RPMI8226 (cell line): ENCODE measurements around the gene FIG4.
"Not testable (repeated sequence)": the region's sequence is repeated elsewhere in the genome, so short reads cannot be mapped to it uniquely, and the experiment has no call there.

Experiments used
- DNase-seq: peaks from one replicate; pipeline ENCODE4 v3.0.0-alpha.2; 2015

The FIG4 gene

GRCh38 chr6:109801794-109802193, 110.7 kb downstream of the FIG4 start:
- no peak for DNase-seq

GRCh38 chr6:109804020-109804419, 112.9 kb downstream of the FIG4 start:
- DNase-seq = no peak

- DNase-seq = no peak
These were observed 116.8 kb downstream of the FIG4 start for GRCh38 chr6:109807881-109808280.

- DNase-seq = no peak
These were observed 117.7 kb downstream of the FIG4 start for GRCh38 chr6:109808837-109809236.

GRCh38 chr6:109815054-109815453, 124.0 kb downstream of the FIG4 start:
- no peak for DNase-seq

- no peak for DNase-seq
These were observed 125.6 kb downstream of the FIG4 start for GRCh38 chr6:109816452-109817374.

- DNase-seq = no peak
These were observed 129.7 kb downstream of the FIG4 start for GRCh38 chr6:109820706-109821350.

GRCh38 chr6:109821428-109821827, 130.3 kb downstream of the FIG4 start:
- DNase-seq = no peak

- DNase-seq = no peak
These were observed 133.0 kb downstream of the FIG4 start for GRCh38 chr6:109824105-109824504.

- no peak for DNase-seq
These were observed 135.5 kb downstream of the FIG4 start for GRCh38 chr6:109826551-109826950.

- DNase-seq = not testable (repeated sequence)
These were observed 140.3 kb downstream of the FIG4 start for GRCh38 chr6:109831352-109831751.

GRCh38 chr6:109834131-109834530, 143.0 kb downstream of the FIG4 start:
- DNase-seq = no peak

- no peak for DNase-seq
These were observed 143.7 kb downstream of the FIG4 start for GRCh38 chr6:109834595-109835437.

- DNase-seq = no peak
These were observed 148.9 kb downstream of the FIG4 start for GRCh38 chr6:109840034-109840433.

GRCh38 chr6:109840796-109841195, 149.7 kb downstream of the FIG4 start:
- DNase-seq = no peak

GRCh38 chr6:109841869-109842268, 150.8 kb downstream of the FIG4 start:
- no peak for DNase-seq

GRCh38 chr6:109852713-109853112, 161.6 kb downstream of the FIG4 start:
- no peak for DNase-seq

GRCh38 chr6:109853426-109853825, 162.3 kb downstream of the FIG4 start:
- DNase-seq = no peak

GRCh38 chr6:109853951-109854350, 162.9 kb downstream of the FIG4 start:
- DNase-seq = no peak

GRCh38 chr6:109854541-109855308, 163.6 kb downstream of the FIG4 start:
- DNase-seq = no peak

- not testable (repeated sequence) for DNase-seq
These were observed 164.5 kb downstream of the FIG4 start for GRCh38 chr6:109855476-109856040.

GRCh38 chr6:109861946-109862345, 170.8 kb downstream of the FIG4 start:
- no peak for DNase-seq
